GM19025 (cell line): ENCODE measurements around the gene LRRTM2.

Source experiments
- ATAC-seq: cut with Tn5 transposase; IDR thresholded peaks from one replicate; pipeline ENCODE4 v1.9.1; 2021; ENCODE audit warnings: mild to moderate bottlenecking, low read depth, moderate library complexity; ENCODE audit not compliant: unreplicated experiment

Gene LRRTM2

DNA sequence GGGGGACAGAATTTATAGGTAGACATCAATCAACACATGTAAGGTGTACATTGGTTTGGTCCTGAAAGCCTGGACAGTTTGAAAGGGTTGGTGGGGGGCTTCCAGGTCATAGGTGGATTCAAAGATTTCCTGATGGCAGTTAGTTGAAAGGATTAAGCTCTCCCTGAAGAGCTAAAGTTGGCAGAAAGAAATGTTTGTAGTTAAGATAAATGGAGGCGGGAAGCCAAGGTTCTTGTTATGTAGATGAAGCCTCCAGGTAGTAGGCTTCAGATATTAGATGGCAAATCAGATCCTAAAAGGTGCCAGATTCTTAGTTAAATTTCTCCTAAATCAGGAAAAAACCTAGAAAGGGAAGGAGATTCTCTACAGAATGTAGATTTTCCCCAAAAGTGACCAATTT is 9.0 kb upstream of the LRRTM2 start:
- ATAC-seq, result no peak

DNA sequence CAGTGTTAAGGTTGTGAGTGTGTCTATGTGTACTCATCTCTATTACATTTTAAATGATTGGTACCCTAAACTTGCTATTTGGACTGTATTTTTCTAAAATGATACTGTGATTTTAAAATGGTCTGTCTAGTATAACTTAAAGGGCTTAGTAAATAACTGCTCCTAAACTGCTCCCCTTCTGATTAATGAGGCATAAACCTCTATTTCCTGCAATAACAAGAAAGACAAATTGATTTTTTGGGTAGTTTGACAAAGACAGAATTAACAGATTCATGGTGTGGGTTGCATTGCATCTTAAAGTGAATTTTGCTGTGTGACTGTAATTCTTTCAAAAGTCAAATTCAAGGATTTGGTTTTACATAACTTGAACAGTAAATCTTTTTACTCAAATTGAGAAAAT is 8.1 kb upstream of the LRRTM2 start:
- ATAC-seq, result no peak

GRCh38 chr5:138878437-138879235 is 3.5 kb upstream of the LRRTM2 start:
- ATAC-seq, result no peak

GRCh38 chr5:138876811-138877210 is 1.7 kb upstream of the LRRTM2 start:
- no peak for ATAC-seq

DNA sequence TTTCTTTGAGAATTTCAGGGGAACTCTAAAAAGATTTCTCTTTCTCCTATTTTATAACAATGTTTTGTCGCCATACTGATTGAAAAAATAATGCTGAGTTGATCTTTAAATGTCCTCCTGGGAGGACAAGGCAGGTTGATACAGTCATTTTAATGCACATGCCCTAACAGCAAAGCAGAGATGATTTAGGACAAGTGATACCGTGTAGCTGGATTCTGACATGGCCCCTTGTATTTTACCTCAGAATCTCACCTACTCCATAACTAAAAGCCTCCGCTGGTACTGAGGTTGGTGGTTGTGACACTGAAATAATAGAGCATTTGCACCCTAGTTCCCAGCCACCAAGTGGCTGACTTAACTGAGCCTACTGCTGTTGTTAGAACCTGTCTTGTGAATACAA is 811 bp upstream of the LRRTM2 start:
- ATAC-seq, result no peak

DNA sequence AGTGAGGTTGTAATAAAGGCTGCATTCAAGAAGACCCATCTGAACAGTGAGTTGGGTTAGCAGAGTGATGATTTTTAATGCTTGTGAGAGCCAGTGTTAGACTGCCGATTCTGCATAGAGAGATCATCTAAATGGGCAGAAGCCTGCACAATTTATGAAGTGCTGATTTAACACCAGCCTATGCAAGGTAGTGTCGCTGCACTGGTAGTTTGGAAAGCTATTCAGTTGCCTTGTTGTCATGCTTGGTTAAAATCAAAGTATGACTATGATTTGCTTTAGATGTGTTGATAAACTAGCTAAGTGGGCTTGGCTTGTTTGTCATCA is 379 bp upstream of the LRRTM2 start:
- ATAC-seq, result no peak

DNA sequence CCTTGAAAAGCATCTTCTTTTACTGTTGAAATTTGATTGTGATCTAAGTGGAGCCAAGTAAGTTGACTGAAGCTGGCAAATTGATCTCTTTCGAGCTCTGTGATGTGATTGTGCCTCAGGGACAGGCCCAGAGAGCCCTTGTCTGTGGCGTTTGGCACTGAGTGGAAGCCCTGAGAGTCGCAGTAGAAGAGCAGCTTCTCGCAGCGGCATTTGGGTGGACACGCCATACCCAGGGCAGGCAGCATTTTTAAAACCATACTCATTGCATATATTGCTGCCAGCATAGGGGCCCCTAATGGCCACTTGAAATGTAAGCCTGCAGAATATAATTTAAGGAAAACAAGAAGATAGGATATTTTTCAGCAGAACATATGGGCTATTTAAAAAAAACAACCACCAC is 894 bp downstream of the LRRTM2 start:
- ATAC-seq, result no peak

DNA sequence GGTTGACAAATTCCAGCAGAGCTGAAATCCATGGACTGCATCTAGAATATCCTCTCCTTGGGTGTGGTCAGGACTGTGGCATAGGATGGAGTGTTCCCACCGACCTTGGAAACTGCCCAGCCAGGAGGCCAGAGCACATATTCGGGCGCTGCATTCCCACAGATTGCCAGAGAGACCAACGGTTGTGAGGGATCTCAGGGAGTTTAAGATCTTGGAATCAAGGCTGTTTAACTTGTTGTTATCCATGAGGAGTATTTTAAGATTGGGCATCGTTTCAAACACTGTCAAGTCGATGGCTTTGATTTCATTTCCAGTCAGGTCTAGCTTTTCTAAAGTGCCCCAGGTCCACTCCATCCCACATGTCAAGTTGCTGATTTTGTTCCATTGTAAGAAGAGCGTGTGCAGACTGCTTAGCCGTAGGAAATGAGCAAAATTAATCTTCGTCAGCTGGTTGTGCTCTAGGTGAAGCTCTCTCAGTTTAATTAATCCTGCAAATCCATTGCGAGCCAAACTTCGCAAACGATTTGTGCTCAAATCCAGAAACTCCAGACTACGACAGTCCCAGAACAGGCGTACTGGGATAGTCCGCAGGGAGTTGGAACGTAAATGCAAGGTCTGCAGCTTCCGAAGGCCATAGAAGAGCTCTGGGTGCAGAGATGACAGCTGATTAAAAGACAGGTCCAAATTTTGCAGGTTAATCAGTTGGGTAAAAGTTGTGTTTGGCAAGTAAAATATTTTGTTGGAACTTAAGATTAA is 1.5 kb downstream of the LRRTM2 start:
- ATAC-seq, result no peak

- no peak for ATAC-seq
These were observed 2.2 kb downstream of the LRRTM2 start for GRCh38 chr5:138872841-138873465.

DNA sequence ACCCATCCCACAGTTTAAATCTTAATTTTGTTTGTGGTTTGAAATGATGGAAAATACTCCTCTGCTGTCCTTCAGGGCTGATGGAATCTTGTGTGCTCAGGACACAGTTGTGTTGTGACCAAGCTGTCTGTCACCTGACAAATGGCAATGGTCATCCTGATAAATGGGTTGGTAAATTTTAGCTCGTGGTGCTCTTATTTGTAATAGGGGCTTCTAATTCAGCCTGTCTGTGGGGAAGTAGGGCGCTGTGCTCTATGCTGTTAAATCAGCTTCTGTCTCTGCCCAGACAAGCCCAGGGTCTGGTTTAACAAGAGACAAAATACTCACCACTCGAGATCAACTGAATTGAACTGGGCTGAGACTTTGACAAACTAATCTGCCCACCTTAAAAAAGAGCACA is 4.5 kb downstream of the LRRTM2 start:
- no peak for ATAC-seq

- ATAC-seq, result no peak
These were observed 5.2 kb downstream of the LRRTM2 start for GRCh38 chr5:138869763-138870500.

DNA sequence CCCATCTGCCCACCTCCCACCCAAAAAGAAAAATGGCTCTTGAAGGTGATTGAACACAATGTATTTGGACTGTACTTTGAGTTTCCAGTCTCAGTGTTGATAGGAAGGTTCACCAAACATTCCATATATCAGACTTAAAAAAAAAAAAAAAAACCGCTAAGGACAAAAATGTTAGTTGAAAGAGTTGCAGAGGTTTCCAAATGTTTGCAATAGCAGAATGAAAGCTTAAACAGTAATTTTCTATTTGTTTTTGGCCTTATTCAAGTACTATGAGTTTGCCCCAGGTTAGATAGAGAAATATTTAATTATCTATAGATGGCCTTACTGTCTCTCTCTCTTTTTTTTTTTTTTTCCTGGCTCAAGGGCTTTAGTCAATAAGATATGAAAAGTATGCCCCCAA is 6.1 kb downstream of the LRRTM2 start:
- ATAC-seq, result no peak

- no peak for ATAC-seq
These were observed 8.1 kb downstream of the LRRTM2 start for GRCh38 chr5:138867011-138867410.

DNA sequence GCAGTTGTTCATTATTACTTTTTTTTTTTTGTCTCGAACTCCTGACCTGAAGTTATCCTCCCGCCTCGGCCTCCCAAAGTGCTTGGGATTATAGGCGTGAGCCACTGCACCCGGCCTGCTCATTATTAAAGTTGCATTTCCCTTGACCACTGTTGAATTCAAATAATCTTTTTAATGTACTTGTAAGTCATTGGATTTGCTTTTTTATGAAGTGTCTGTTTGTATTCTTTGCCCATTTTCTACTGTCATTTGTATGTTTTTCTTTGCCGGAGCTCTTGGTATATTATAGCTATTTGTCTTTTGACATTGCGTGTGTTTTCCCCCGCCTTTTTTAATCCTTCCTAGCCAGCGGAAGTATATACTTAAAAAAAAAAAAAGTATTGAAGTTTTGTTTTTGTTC is 22.0 kb downstream of the LRRTM2 start:
- ATAC-seq, result no peak

GRCh38 chr5:138850865-138851435 is 24.2 kb downstream of the LRRTM2 start:
- ATAC-seq, result no peak

- no peak for ATAC-seq
These were observed 25.3 kb downstream of the LRRTM2 start for GRCh38 chr5:138849882-138850281.

GRCh38 chr5:138849439-138849838 is 25.7 kb downstream of the LRRTM2 start:
- no peak for ATAC-seq

DNA sequence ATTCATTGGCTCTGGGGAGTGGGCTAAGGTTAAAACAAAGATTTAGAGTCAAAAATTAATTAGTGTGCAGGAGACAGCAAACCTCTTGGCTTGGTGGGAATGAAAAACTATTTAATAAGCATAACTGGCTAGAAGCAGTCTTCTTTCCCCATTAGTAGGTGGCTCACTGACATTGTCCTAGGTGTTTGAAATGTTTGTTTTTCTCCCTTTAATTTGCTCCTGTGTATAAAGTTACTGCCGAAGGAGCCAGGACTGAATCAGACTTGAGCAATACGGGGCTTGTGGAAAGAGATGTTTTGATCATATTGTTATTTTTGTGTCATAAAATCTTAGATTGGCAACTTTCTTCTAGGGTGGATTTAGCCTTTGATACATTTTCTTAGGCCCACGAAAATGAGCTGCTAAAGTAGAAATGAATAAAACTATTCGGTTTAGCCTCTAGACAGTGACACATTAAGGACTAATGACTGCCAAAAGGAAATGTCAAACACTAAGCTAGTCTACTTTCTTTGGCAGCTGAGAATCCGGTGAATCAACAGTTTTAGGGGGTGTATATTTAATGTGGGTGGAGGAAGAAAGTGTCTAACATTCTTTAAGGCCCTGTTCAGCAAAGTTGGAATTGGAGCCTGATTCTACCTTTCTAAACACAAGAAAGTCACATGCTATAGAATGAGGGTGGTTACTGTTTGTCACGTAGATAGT is 30.2 kb downstream of the LRRTM2 start:
- no peak for ATAC-seq

- ATAC-seq, result no peak
These were observed 31.0 kb downstream of the LRRTM2 start for GRCh38 chr5:138844125-138844461.
